B cell (primary cell): ENCODE measurements around the gene OTOA. TPM values are rescaled to one million over a fixed set of nuclear protein-coding genes. Genes with fewer than 3 reads are reported as not detected.
A peak's percentile ranks its signal among the peaks of the same experiment; 100 is the strongest.

ENCODE experiments used
- ATAC-seq: fragments of 200-7000 bp; cut with Tn5 transposase; one replicate; pipeline ENCODE4 v1.10.0; 2021; ENCODE audit warnings: low read depth, mild to moderate bottlenecking, moderate number of reproducible peaks, moderate library complexity
- CTCF ChIA-PET: fragments of 350-600 bp; sonication (Branson Sonifier 250); formaldehyde crosslinking; loops from one replicate; lab custom pipeline; 2021; ENCODE audit warnings: antibody characterized with exemption, inconsistent platforms; lab: Charles Lee
- POLR2A ChIA-PET: fragments of 350-600 bp; sonication (Branson Sonifier 250); formaldehyde crosslinking; loops from one replicate; lab custom pipeline; 2021; ENCODE audit warnings: antibody characterized with exemption; lab: Charles Lee
- DNase-seq: peaks from one replicate; pipeline ENCODE4 v3.0.0; 2013
- H2AFZ ChIP-seq: 2 replicates; pipeline ENCODE4 v1.6.1; 2012; ENCODE audit warnings: mild to moderate bottlenecking, low read depth, low read length; ENCODE audit not compliant: insufficient read depth, poor library complexity, severe bottlenecking
- H3K27ac ChIP-seq, 2 donors: 1 replicate in 1 of 2; 2 replicates in 1 of 2; pipeline ENCODE4 v1.5.1; 2012 to 2013; ENCODE audit warnings: low read length in 2 of 2, mild to moderate bottlenecking in 2 of 2, moderate library complexity in 1 of 2
- H3K27me3 ChIP-seq, 4 experiments: fragments of 200-600 bp in 1 of 4; sonication (generic) in 1 of 4; replicated peaks in 1 of 4; 1 replicate in 2 of 4; 2 replicates in 2 of 4; pipeline versions ENCODE4 v1.6.1 to v1.7.0; 2013 to 2016; ENCODE audit warnings: low read length in 3 of 4, mild to moderate bottlenecking in 2 of 4, mixed read lengths in 1 of 4, moderate library complexity in 1 of 4; ENCODE audit not compliant: insufficient read depth in 4 of 4, control insufficient read depth in 3 of 4; ENCODE audit errors: control extremely low read depth in 1 of 4
- H3K36me3 ChIP-seq, 2 experiments: replicated peaks in 1 of 2; 1 replicate in 1 of 2; 2 replicates in 1 of 2; pipeline versions ENCODE4 v1.6.1 to v1.7.1; 2013; ENCODE audit warnings: low read length in 1 of 2; ENCODE audit not compliant: insufficient read depth in 2 of 2, control insufficient read depth in 1 of 2; ENCODE audit errors: control extremely low read depth in 1 of 2, extremely low read depth in 1 of 2
- H3K4me1 ChIP-seq, 2 donors: fragments of 200-600 bp in 1 of 2; sonication (generic) in 1 of 2; 1 replicate in 1 of 2; 2 replicates in 1 of 2; pipeline versions ENCODE4 v1.5.1 to v1.6.1; 2013 to 2017; ENCODE audit warnings: low read length in 2 of 2; ENCODE audit not compliant: control insufficient read depth in 2 of 2, insufficient read depth in 2 of 2
- H3K4me2 ChIP-seq: replicated peaks from 2 replicates; pipeline ENCODE3; 2012; ENCODE audit warnings: mild to moderate bottlenecking, low read depth, low read length; ENCODE audit not compliant: poor library complexity, severe bottlenecking
- H3K4me3 ChIP-seq, 5 experiments: fragments of 200-600 bp in 1 of 5; sonication (generic) in 1 of 5; 1 replicate in 3 of 5; 2 replicates in 2 of 5; pipeline versions ENCODE4 v1.5.1 to v1.7.0; 2011 to 2016; ENCODE audit warnings: low read length in 4 of 5, mild to moderate bottlenecking in 4 of 5, low read depth in 2 of 5, control low read depth in 1 of 5, moderate library complexity in 1 of 5; ENCODE audit not compliant: insufficient read depth in 1 of 5; ENCODE audit errors: control extremely low read depth in 1 of 5, extremely low read depth in 1 of 5
- H3K79me2 ChIP-seq: fragments of 200-600 bp; sonication (generic); one replicate; pipeline ENCODE4 v1.6.0; 2016; ENCODE audit warnings: low read length; ENCODE audit not compliant: control insufficient read depth, insufficient read depth
- H3K9ac ChIP-seq: fragments of 200-600 bp; sonication (generic); 2 replicates; pipeline ENCODE4 v1.6.1; 2017; ENCODE audit warnings: mild to moderate bottlenecking, low read length, moderate library complexity
- H3K9me3 ChIP-seq, 3 donors: one replicate each; pipeline versions ENCODE4 v1.6.1 to v1.7.1; 2013; ENCODE audit warnings: low read length in 2 of 3; ENCODE audit not compliant: control insufficient read depth in 2 of 3, insufficient read depth in 1 of 3; ENCODE audit errors: control extremely low read depth in 1 of 3
- H4K20me1 ChIP-seq: 2 replicates; pipeline ENCODE4 v1.6.0; 2012; ENCODE audit warnings: mild to moderate bottlenecking, low read length; ENCODE audit not compliant: insufficient read depth, control insufficient read depth, poor library complexity, severe bottlenecking
- H3K27ac Mint-ChIP-seq: one replicate; pipeline ENCODE4 v1.8.0; 2021; ENCODE audit warnings: mixed read lengths
- H3K27me3 Mint-ChIP-seq: one replicate; pipeline ENCODE4 v1.8.0; 2021; ENCODE audit warnings: mixed read lengths
- H3K4me1 Mint-ChIP-seq: one replicate; pipeline ENCODE4 v1.8.0; 2021; ENCODE audit warnings: mixed read lengths
- H3K4me3 Mint-ChIP-seq: one replicate; pipeline ENCODE4 v1.8.0; 2021; ENCODE audit warnings: mixed read lengths
- H3K9me3 Mint-ChIP-seq: one replicate; pipeline ENCODE4 v1.8.0; 2022; ENCODE audit warnings: mixed read lengths; ENCODE audit not compliant: insufficient read depth
- CTCF ChIP-seq: fragments of 200-600 bp; IDR thresholded peaks from one replicate; pipeline ENCODE4 v1.8.0; 2022; ENCODE audit warnings: antibody characterized with exemption, mild to moderate bottlenecking
- EZH2 ChIP-seq: IDR thresholded peaks from 2 replicates; pipeline ENCODE4 v1.6.1; 2012; ENCODE audit warnings: borderline replicate concordance, low read depth, mild to moderate bottlenecking, moderate library complexity, low read length; ENCODE audit not compliant: insufficient read depth, poor library complexity, severe bottlenecking
- WGBS: methylation state at CpG from one replicate; pipeline ENCODE4 v1.1.5; 2013; ENCODE audit warnings: missing lambda C conversion rate; ENCODE audit not compliant: insufficient coverage; 5-methylcytosine and 5-hydroxymethylcytosine counted together
- intact Hi-C: fragments of 100-400 bp; cut with micrococcal nuclease; formaldehyde crosslinking; loops from one replicate; pipeline ENCODE4 v1.10.0; 2022
- polyA plus RNA-seq: library from polyadenylated mRNA; depleted of rRNA; stranded (reverse); fragments of >200 nt; gene quantifications from 2 replicates; pipeline ENCODE4 v1.2.3, GENCODE V29; 2012
- total RNA-seq, 2 donors: library from RNA; stranded (reverse); fragments of 120-200 nt in 1 of 2; gene quantifications; 1 replicate in 1 of 2; 2 replicates in 1 of 2; pipeline versions ENCODE4 v1.2.3 to v1.2.4, GENCODE V29; 2013 to 2022

The OTOA gene
- total and polyA plus RNA-seq, 2 donors (not counting 1 experiment from before 2014, with no cell fraction given), result 0.39 TPM; not detected in 1

GRCh38 chr16:21645261-21645721 lies 18.5 kb upstream of the OTOA start:
- H3K9ac ChIP-seq, result peak overlapping the region; percentile 68
- Mint-ChIP-seq H3K27ac (peak overlapping the region; percentile 89), H3K9me3 (no peaks in the 10 kb centered on the region), H3K4me3 (peak overlapping the region; percentile 67), H3K4me1 (peaks cover 63% of the 10 kb centered on the region), H3K27me3 (no peaks in the 10 kb centered on the region)
- CTCF ChIA-PET, result interaction anchor here (0.9 to 10.2 kb wide), 11 partner anchors 12 to 65 kb away, joined by 3 to 159 read pairs (median 3); partner anchors contain the start of gene OTOA
- H3K27me3 ChIP-seq, result no peaks in the 10 kb centered on the region
- peaks cover 0 to 3% of the 10 kb centered on the region in 2 experiments for H3K36me3 ChIP-seq
- DNase-seq (peak; percentile 76), ATAC-seq (peak; percentile 48)
- peak overlapping the region; percentile 65 for H3K4me2 ChIP-seq
- peak overlapping the region; percentile 64 for H2AFZ ChIP-seq
- H3K27ac ChIP-seq, result peak overlapping the region; percentile 83 to 92
- H3K79me2 ChIP-seq, result peaks cover 13% of the 10 kb centered on the region
- peaks cover 63 to 73% of the 10 kb centered on the region in 2 donors for H3K4me1 ChIP-seq
- no peaks in the 10 kb centered on the region for H4K20me1 ChIP-seq
- H3K9me3 ChIP-seq, result no peaks in the 10 kb centered on the region
- TF ChIP-seq CTCF, result no peak
- TF ChIP-seq EZH2, result no peak
- H3K4me3 ChIP-seq, result peak overlapping the region; percentile 42 to 61 (median 44)
- POLR2A ChIA-PET, result interaction anchor here (0.9 to 1.6 kb wide), 3 partner anchors 9 to 13 kb away, joined by 3 to 4 read pairs (median 4); no protein-coding TSS in a partner anchor
- WGBS, result 4% methylated on average over 4 of the region's 9 CpGs
- intact Hi-C loops, result loop anchor here (1.0 to 10.0 kb wide), 4 partner anchors 12 to 1790 kb away; partner anchors contain the start of gene UQCRC2

- Mint-ChIP-seq H3K4me3 (peak overlapping the region; percentile 67), H3K9me3 (no peaks in the 10 kb centered on the region), H3K27ac (peak overlapping the region; percentile 89), H3K4me1 (peaks cover 64% of the 10 kb centered on the region), H3K27me3 (no peaks in the 10 kb centered on the region)
- peaks cover 13% of the 10 kb centered on the region for H3K79me2 ChIP-seq
- H2AFZ ChIP-seq, result peak overlapping the region; percentile 1
- ChIA-PET POLR2A (interaction anchor here (1.5 to 1.6 kb wide), 2 partner anchors 9 to 13 kb away, joined by 3 to 4 read pairs; no protein-coding TSS in a partner anchor), CTCF (interaction anchor here (1.0 to 10.2 kb wide), 10 partner anchors 11 to 64 kb away, joined by 3 to 159 read pairs (median 3); partner anchors contain the start of gene OTOA)
- intact Hi-C loops, result loop anchor here (2.0 to 10.0 kb wide), 4 partner anchors 63 to 1789 kb away; partner anchors contain the start of gene UQCRC2
- no peak overlapping the region for H3K4me3 ChIP-seq
- peaks cover 0 to 3% of the 10 kb centered on the region in 2 experiments for H3K36me3 ChIP-seq
- H4K20me1 ChIP-seq, result no peaks in the 10 kb centered on the region
- peak overlapping the region; percentile 68 for H3K9ac ChIP-seq
- H3K27me3 ChIP-seq, result no peaks in the 10 kb centered on the region
- H3K27ac ChIP-seq, result peak overlapping the region; percentile 83 to 92
- H3K4me1 ChIP-seq, result peaks cover 71 to 73% of the 10 kb centered on the region in 2 donors
- no peaks in the 10 kb centered on the region for H3K9me3 ChIP-seq
- no peak for TF ChIP-seq EZH2
- no peak for TF ChIP-seq CTCF
- WGBS, result 40% methylated on average over 2 of the region's 5 CpGs
- no peak for DNase-seq
- H3K4me2 ChIP-seq, result peak overlapping the region; percentile 65
- no peak for ATAC-seq
Measured at GRCh38 chr16:21646091-21646490, 17.7 kb upstream of the OTOA start.
